Heart right ventricle (tissue), 16 donors: ENCODE results near the gene AATF. TPM values are rescaled to one million over a fixed set of nuclear protein-coding genes. Genes with fewer than 3 reads are reported as not detected.

Experiments used
- ATAC-seq, 8 donors: fragments of 200-7000 bp; cut with Tn5 transposase; one replicate each; pipeline ENCODE4 v1.9.1; 2020; ENCODE audit warnings: mild to moderate bottlenecking in 8 of 8, moderate library complexity in 8 of 8, moderate number of reproducible peaks in 1 of 8
- DNase-seq, 2 donors: peaks; one replicate each; pipeline ENCODE4 v3.0.0-alpha.2; 2020
- H3K27ac ChIP-seq, 10 donors: fragments of 200-600 bp; sonication (generic) in 2 of 10; one replicate each; pipeline versions ENCODE4 v1.5.0 to v1.8.0; 2020 to 2022; ENCODE audit warnings: mild to moderate bottlenecking in 3 of 10
- H3K27me3 ChIP-seq, 7 donors: fragments of 200-600 bp; one replicate each; pipeline ENCODE4 v1.8.0; 2021 to 2022; ENCODE audit warnings: mild to moderate bottlenecking in 2 of 7
- H3K36me3 ChIP-seq, 9 donors: fragments of 200-600 bp; sonication (generic) in 1 of 9; one replicate each; pipeline versions ENCODE4 v1.5.0 to v1.8.0; 2020 to 2022; ENCODE audit warnings: mild to moderate bottlenecking in 2 of 9
- H3K4me1 ChIP-seq, 9 donors: fragments of 200-600 bp; sonication (generic) in 1 of 9; one replicate each; pipeline versions ENCODE4 v1.5.0 to v1.8.0; 2020 to 2022; ENCODE audit warnings: mild to moderate bottlenecking in 4 of 9
- H3K4me3 ChIP-seq, 10 donors: fragments of 200-600 bp; sonication (generic) in 2 of 10; one replicate each; pipeline versions ENCODE4 v1.5.0 to v1.8.0; 2020 to 2022; ENCODE audit warnings: mild to moderate bottlenecking in 7 of 10, moderate library complexity in 2 of 10
- H3K9me3 ChIP-seq, 11 donors: fragments of 200-600 bp in 10 of 11; sonication (generic) in 2 of 11; one replicate each; pipeline versions ENCODE4 v1.5.0 to v1.8.0; 2013 to 2022; ENCODE audit warnings: mild to moderate bottlenecking in 2 of 11, control low read depth in 1 of 11, moderate library complexity in 1 of 11
- CTCF ChIP-seq, 9 donors: fragments of 200-600 bp; sonication (generic) in 2 of 9; IDR thresholded peaks; one replicate each; pipeline versions ENCODE4 v1.5.0 to v1.8.0; 2021 to 2022; ENCODE audit warnings: antibody characterized with exemption in 9 of 9, mild to moderate bottlenecking in 5 of 9, moderate library complexity in 1 of 9
- WGBS, 2 donors: extraction: QIAGEN DNeasy Blood & Tissue Kit; methylation state at CpG; one replicate each; pipeline ENCODE4 v1.1.7; 2013; ENCODE audit warnings: inconsistent platforms in 1 of 2; 5-methylcytosine and 5-hydroxymethylcytosine counted together
- intact Hi-C, 10 donors: fragments of 100-400 bp; cut with DNase I; formaldehyde crosslinking; loops; one replicate each; pipeline versions ENCODE4 v1.11.1 to v1.14.2; 2022
- polyA plus RNA-seq, 2 donors: library from polyadenylated mRNA; stranded (reverse); fragments of 200-250 nt; gene quantifications; one replicate each; pipeline ENCODE4 v1.2.3, GENCODE V29; 2013
- total RNA-seq, 10 donors: library from RNA; stranded (reverse); fragmentation: NEBNext Ultra II Directional in 3 of 10; extraction: Animal tissue kit (Norgen Biotek cat#: 25700) in 3 of 10; gene quantifications; one replicate each; pipeline versions ENCODE4 v1.2.1 to v1.2.4, GENCODE V29; 2021 to 2023
- donor health status: Arrhythmogenic right ventricular cardiomyopathy.
- donor health status: ischemic (EF 13 %, LVEDD 7.1; RV severe dilation, severe dysfunction).
- donor health status: healthy with polysubstance abuse.
- donor health status: DM: no; HTN: yes; CAD: no.
- donor health status: DM: no; HTN: no; CAD: no.
- donor health status: ischemic (EF 25% LVEDD 6.9; RV normal size, moderate dysfunction).
- donor health status: ischemic (EF 25% LVEDD 5.7; RV mildly dilated, moderate dysfunction).
- donor health status: healthy.
- donor health status: DM: yes; HTN: yes; CAD: no.
- donor health status: Ischemic cardiomyopathy.
- donor health status: ischemic (EF 35%, LVEDD 5.7; RV mildly dilated, moderate dysfunction).
- donor health status: nonischemic (EF 11% LVEDD 7.7; RV severe dilation, severe dysfunction).
- donor health status: DM: yes; HTN: yes; CAD: no.
- donor health status: PGD.
- donor health status: ischemic (EF 29% LVEDD 5.4; RV normal size, mild dysfunction).
- donor health status: nonischemic (EF 23%, LVEDD 6.1; RV moderate dilation, normal function).

AATF gene
- total and polyA plus RNA-seq, 12 donors: 19.9 to 35.5 (median 26.0) TPM

GRCh38 chr17:36989173-36989572, 40.4 kb downstream of the AATF start:
- WGBS, 2 donors: 81 to 92% methylated on average over 6 of the region's 6 CpGs
- Histone ChIP-seq H3K4me3 (no peak overlapping the region), H3K9me3 (no peaks in the 10 kb centered on the region), H3K27ac (no peak overlapping the region), H3K27me3 (no peaks in the 10 kb centered on the region), H3K36me3 (peaks cover 0 to 91% (median 32%) of the 10 kb centered on the region in 9 donors), H3K4me1 (no peaks in the 10 kb centered on the region)
- DNase-seq: no peak
- no peak for ATAC-seq
- no peak for TF ChIP-seq CTCF (IDR thresholded peaks at IDR 0.05)
- intact Hi-C loops: no loop called here

GRCh38 chr17:36992701-36993100, 43.9 kb downstream of the AATF start:
- H3K9me3 ChIP-seq: no peaks in the 10 kb centered on the region
- H3K27me3 ChIP-seq: no peaks in the 10 kb centered on the region
- 91 to 92% methylated on average over 2 of the region's 2 CpGs for WGBS, 2 donors
- no peak overlapping the region for H3K27ac ChIP-seq
- no peak for TF ChIP-seq CTCF (IDR thresholded peaks at IDR 0.05)
- intact Hi-C loops: loop anchor here in 1 of 10 donors (2.0 kb wide), 1 partner anchor 58 kb away; no protein-coding TSS in a partner anchor
- no peak for DNase-seq
- no peak for ATAC-seq
- H3K4me1 ChIP-seq: no peaks in the 10 kb centered on the region
- no peak overlapping the region for H3K4me3 ChIP-seq
- peaks cover 0 to 100% (median 27%) of the 10 kb centered on the region in 9 donors for H3K36me3 ChIP-seq

- ATAC-seq (no peak), DNase-seq (no peak)
- no peaks in the 10 kb centered on the region for H3K27me3 ChIP-seq
- TF ChIP-seq CTCF (IDR thresholded peaks at IDR 0.05): no peak
- H3K4me1 ChIP-seq: no peaks in the 10 kb centered on the region
- H3K4me3 ChIP-seq: no peak overlapping the region
- peaks cover 0 to 100% (median 29%) of the 10 kb centered on the region in 9 donors for H3K36me3 ChIP-seq
- no peak overlapping the region for H3K27ac ChIP-seq
- no peaks in the 10 kb centered on the region for H3K9me3 ChIP-seq
- intact Hi-C loops: loop anchor here in 1 of 10 donors (2.0 kb wide), 1 partner anchor 58 kb away; no protein-coding TSS in a partner anchor
Observed at GRCh38 chr17:36993227-36993626, 44.5 kb downstream of the AATF start.

GRCh38 chr17:36994438-36994837, 45.7 kb downstream of the AATF start:
- intact Hi-C loops: no loop called here
- Histone ChIP-seq H3K27me3 (no peaks in the 10 kb centered on the region), H3K4me3 (no peak overlapping the region), H3K9me3 (no peaks in the 10 kb centered on the region), H3K36me3 (peaks cover 0 to 97% (median 20%) of the 10 kb centered on the region in 9 donors), H3K27ac (no peak overlapping the region), H3K4me1 (no peaks in the 10 kb centered on the region)
- DNase-seq (no peak), ATAC-seq (no peak)
- 96 to 97% methylated on average over 3 of the region's 3 CpGs for WGBS, 2 donors
- TF ChIP-seq CTCF (IDR thresholded peaks at IDR 0.05): no peak
